Aorta (tissue), 5 donors: ENCODE results near the gene FRMPD2. TPM values are rescaled to one million over a fixed set of nuclear protein-coding genes. Genes with fewer than 3 reads are reported as not detected.
"Not testable (repeated sequence)": the region's sequence is repeated elsewhere in the genome, so short reads cannot be mapped to it uniquely, and the experiment has no call there.

Experiments
- ATAC-seq: fragments of 200-7000 bp; cut with Tn5 transposase; one replicate; pipeline ENCODE4 v1.9.1; 2022; ENCODE audit warnings: moderate library complexity; ENCODE audit not compliant: low FRiP score
- DNase-seq, 2 donors: peaks; one replicate each; pipeline ENCODE4 v3.0.0-alpha.2; 2020
- H3K27ac ChIP-seq, 2 donors: one replicate each; pipeline ENCODE4 v1.5.1; 2013; ENCODE audit warnings: low read length in 2 of 2, mild to moderate bottlenecking in 2 of 2, moderate library complexity in 2 of 2, control low read depth in 1 of 2, inconsistent platforms in 1 of 2, low read depth in 1 of 2
- H3K27me3 ChIP-seq, 2 donors: one replicate each; pipeline ENCODE4 v1.6.1; 2013; ENCODE audit warnings: control low read depth in 1 of 2, low read length in 1 of 2, mild to moderate bottlenecking in 1 of 2, moderate library complexity in 1 of 2; ENCODE audit not compliant: insufficient read depth in 2 of 2, control insufficient read depth in 1 of 2
- H3K36me3 ChIP-seq, 2 donors: one replicate each; pipeline ENCODE4 v1.6.1; 2013; ENCODE audit warnings: control low read depth in 1 of 2, low read length in 1 of 2, mild to moderate bottlenecking in 1 of 2; ENCODE audit not compliant: insufficient read depth in 2 of 2, control insufficient read depth in 1 of 2
- H3K4me1 ChIP-seq, 2 donors: one replicate each; pipeline ENCODE4 v1.6.1; 2013; ENCODE audit warnings: low read length in 2 of 2, control low read depth in 1 of 2, mild to moderate bottlenecking in 1 of 2, moderate library complexity in 1 of 2; ENCODE audit not compliant: insufficient read depth in 2 of 2, control insufficient read depth in 1 of 2
- H3K4me3 ChIP-seq, 2 donors: one replicate each; pipeline ENCODE4 v1.5.1; 2013; ENCODE audit warnings: low read length in 2 of 2, control low read depth in 1 of 2, mild to moderate bottlenecking in 1 of 2
- H3K9me3 ChIP-seq: one replicate; pipeline ENCODE4 v1.6.1; 2013; ENCODE audit warnings: mild to moderate bottlenecking, low read length; ENCODE audit not compliant: control insufficient read depth
- WGBS, 2 donors: extraction: QIAGEN DNeasy Blood & Tissue Kit; methylation state at CpG; one replicate each; pipeline ENCODE4 v1.1.7; 2013; 5-methylcytosine and 5-hydroxymethylcytosine counted together
- intact Hi-C, 2 donors: fragments of 100-400 bp; cut with DNase I; formaldehyde crosslinking; loops; one replicate each; pipeline versions ENCODE4 v1.14.2 to v1.15.0; 2022
- polyA plus RNA-seq, 2 donors: library from polyadenylated mRNA; stranded (reverse); fragments of 200-250 nt; gene quantifications; one replicate each; pipeline ENCODE4 v1.2.3, GENCODE V29; 2013
- total RNA-seq, 2 donors: library from RNA; stranded (reverse); fragmentation: NEBNext Ultra II Directional; extraction: Animal tissue kit (Norgen Biotek cat#: 25700); gene quantifications; one replicate each; pipeline ENCODE4 v1.2.1, GENCODE V29; 2021
- donor health status: healthy with polysubstance abuse.
- donor health status: Bipolar disorder and iron deficiency.
- donor health status: DM: no; HTN: no; CAD: no.
- donor health status: DM: no; HTN: no; CAD: no.
- donor health status: DM: yes; HTN: yes; CAD: no.

Gene FRMPD2
- total and polyA plus RNA-seq, 4 donors: not detected

GRCh38 chr10:48243921-48244320, 30.6 kb downstream of the FRMPD2 start:
- H3K27me3 ChIP-seq, H3K27ac ChIP-seq, intact Hi-C loops, H3K36me3 ChIP-seq, H3K9me3 ChIP-seq, H3K4me1 ChIP-seq, DNase-seq, H3K4me3 ChIP-seq, ATAC-seq: not testable (repeated sequence)
- WGBS, 2 donors: 91 to 93% methylated on average over 5 of the region's 5 CpGs

GRCh38 chr10:48243487-48243886, 31.0 kb downstream of the FRMPD2 start:
- intact Hi-C loops: no loop called here
- Histone ChIP-seq H3K9me3 (no peaks in the 10 kb centered on the region), H3K27ac (no peak overlapping the region), H3K36me3 (no peaks in the 10 kb centered on the region), H3K4me1 (no peaks in the 10 kb centered on the region), H3K27me3 (no peaks in the 10 kb centered on the region), H3K4me3 (no peak overlapping the region)
- DNase-seq (no peak), ATAC-seq (no peak)
- WGBS, 2 donors: 28 to 37% methylated on average over 7 of the region's 7 CpGs

- no peaks in the 10 kb centered on the region for H3K36me3 ChIP-seq
- 82 to 87% methylated on average over 15 of the region's 15 CpGs for WGBS, 2 donors
- H3K9me3 ChIP-seq: no peaks in the 10 kb centered on the region
- intact Hi-C loops: no loop called here
- no peak for ATAC-seq
- H3K4me1 ChIP-seq: no peaks in the 10 kb centered on the region
- no peaks in the 10 kb centered on the region for H3K27me3 ChIP-seq
- DNase-seq: no peak
- no peak overlapping the region for H3K4me3 ChIP-seq
- no peak overlapping the region for H3K27ac ChIP-seq
Observed at GRCh38 chr10:48242171-48242904, 32.2 kb downstream of the FRMPD2 start.

GRCh38 chr10:48241332-48241731, 33.2 kb downstream of the FRMPD2 start:
- no peak overlapping the region for H3K4me3 ChIP-seq
- intact Hi-C loops: no loop called here
- no peaks in the 10 kb centered on the region for H3K36me3 ChIP-seq
- ATAC-seq: no peak
- no peak for DNase-seq
- no peaks in the 10 kb centered on the region for H3K9me3 ChIP-seq
- no peak overlapping the region for H3K27ac ChIP-seq
- no peaks in the 10 kb centered on the region for H3K4me1 ChIP-seq
- no peaks in the 10 kb centered on the region for H3K27me3 ChIP-seq

- no peaks in the 10 kb centered on the region for H3K27me3 ChIP-seq
- no peaks in the 10 kb centered on the region for H3K4me1 ChIP-seq
- no peaks in the 10 kb centered on the region for H3K9me3 ChIP-seq
- intact Hi-C loops: no loop called here
- ATAC-seq: no peak
- WGBS, 2 donors: 90 to 92% methylated on average over 7 of the region's 7 CpGs
- no peak overlapping the region for H3K27ac ChIP-seq
- no peak overlapping the region for H3K4me3 ChIP-seq
- H3K36me3 ChIP-seq: no peaks in the 10 kb centered on the region
- no peak for DNase-seq
Observed at GRCh38 chr10:48240196-48240595, 34.3 kb downstream of the FRMPD2 start.

- no peaks in the 10 kb centered on the region for H3K36me3 ChIP-seq
- H3K27me3 ChIP-seq: no peaks in the 10 kb centered on the region
- intact Hi-C loops: no loop called here
- H3K27ac ChIP-seq: no peak overlapping the region
- H3K9me3 ChIP-seq: no peaks in the 10 kb centered on the region
- 85 to 89% methylated on average over 2 of the region's 2 CpGs for WGBS, 2 donors
- H3K4me1 ChIP-seq: no peaks in the 10 kb centered on the region
- ATAC-seq (no peak), DNase-seq (no peak)
- H3K4me3 ChIP-seq: no peak overlapping the region
Observed at GRCh38 chr10:48239618-48240017, 34.9 kb downstream of the FRMPD2 start.

- WGBS, 2 donors: 80 to 85% methylated on average over 9 of the region's 9 CpGs
- H3K4me3 ChIP-seq: no peak overlapping the region
- no peaks in the 10 kb centered on the region for H3K4me1 ChIP-seq
- intact Hi-C loops: no loop called here
- no peaks in the 10 kb centered on the region for H3K9me3 ChIP-seq
- H3K27ac ChIP-seq: no peak overlapping the region
- no peaks in the 10 kb centered on the region for H3K27me3 ChIP-seq
- ATAC-seq: no peak
- no peaks in the 10 kb centered on the region for H3K36me3 ChIP-seq
- no peak for DNase-seq
Observed at GRCh38 chr10:48238826-48239520, 35.5 kb downstream of the FRMPD2 start.

GRCh38 chr10:48237259-48238250, 36.9 kb downstream of the FRMPD2 start:
- Histone ChIP-seq H3K9me3 (no peaks in the 10 kb centered on the region), H3K36me3 (no peaks in the 10 kb centered on the region), H3K27me3 (no peaks in the 10 kb centered on the region), H3K4me1 (no peaks in the 10 kb centered on the region), H3K4me3 (no peak overlapping the region), H3K27ac (no peak overlapping the region)
- intact Hi-C loops: no loop called here
- WGBS, 2 donors: 94 to 97% methylated on average over 16 of the region's 16 CpGs
- DNase-seq (no peak), ATAC-seq (no peak)
